DOHH2 (cell line): Measurements from ENCODE around the gene LRRC3B.

Experiments
- H3F3A ChIP-seq: fragments of 200-600 bp; sonication (generic), shearing (Covaris generic); 2 replicates; pipeline ENCODE4 v1.6.0; 2016; ENCODE audit warnings: antibody characterized with exemption, mild to moderate bottlenecking; ENCODE audit not compliant: control insufficient read depth, insufficient read depth
- H3K27ac ChIP-seq: fragments of 200-600 bp; sonication (generic); 2 replicates; pipeline ENCODE4 v1.5.1; 2014; ENCODE audit warnings: low read depth, mild to moderate bottlenecking, low read length, moderate library complexity
- H3K27me3 ChIP-seq: fragments of 200-600 bp; sonication (generic); 2 replicates; pipeline ENCODE4 v1.6.1; 2014; ENCODE audit warnings: mild to moderate bottlenecking, low read length, mixed read lengths; ENCODE audit not compliant: control insufficient read depth
- H3K36me3 ChIP-seq: fragments of 200-600 bp; sonication (generic); 2 replicates; pipeline ENCODE4 v1.6.1; 2014; ENCODE audit warnings: mild to moderate bottlenecking, low read length, moderate library complexity, mixed read lengths; ENCODE audit not compliant: control insufficient read depth
- H3K4me1 ChIP-seq: fragments of 200-600 bp; sonication (generic); 2 replicates; pipeline ENCODE4 v1.6.1; 2014; ENCODE audit warnings: mild to moderate bottlenecking, low read length, mixed read lengths; ENCODE audit not compliant: control insufficient read depth
- H3K4me2 ChIP-seq: fragments of 200-600 bp; sonication (generic); 2 replicates; pipeline ENCODE4 v1.6.0; 2014; ENCODE audit warnings: mild to moderate bottlenecking, low read length, moderate library complexity
- H3K4me3 ChIP-seq: fragments of 200-600 bp; sonication (generic); 2 replicates; pipeline ENCODE4 v1.5.1; 2014; ENCODE audit warnings: mild to moderate bottlenecking, low read length, mixed read lengths
- H3K79me2 ChIP-seq: fragments of 200-600 bp; sonication (generic); 2 replicates; pipeline ENCODE4 v1.6.1; 2014; ENCODE audit warnings: mild to moderate bottlenecking, low read length, mixed read lengths; ENCODE audit not compliant: control insufficient read depth
- H3K9me2 ChIP-seq: fragments of 200-600 bp; sonication (generic); replicated peaks from 2 replicates; pipeline ENCODE4 v1.6.1; 2014; ENCODE audit warnings: mild to moderate bottlenecking, low read length, mixed read lengths; ENCODE audit not compliant: control insufficient read depth
- H3K9me3 ChIP-seq: fragments of 200-600 bp; sonication (generic); 2 replicates; pipeline ENCODE4 v1.6.1; 2014; ENCODE audit warnings: antibody characterized with exemption, low read length, mixed read lengths; ENCODE audit not compliant: control insufficient read depth, insufficient read depth
- H4K20me1 ChIP-seq: fragments of 200-600 bp; sonication (generic); 2 replicates; pipeline ENCODE4 v1.6.0; 2014; ENCODE audit warnings: low read depth, mild to moderate bottlenecking, antibody characterized with exemption, low read length, moderate library complexity; ENCODE audit not compliant: control insufficient read depth, insufficient read depth
- EZH2phosphoT487 ChIP-seq: fragments of 200-600 bp; sonication (generic); IDR thresholded peaks from 2 replicates; pipeline ENCODE4 v1.6.1; 2017; ENCODE audit warnings: borderline replicate concordance, mild to moderate bottlenecking, antibody characterized with exemption, low read length, moderate library complexity, mixed read lengths
- TF ChIP-seq, protein P1 (sequence below): fragments of 200-600 bp; sonication (generic); IDR thresholded peaks from one replicate; pipeline ENCODE4 v1.5.1; 2014; ENCODE audit warnings: antibody characterized with exemption, mild to moderate bottlenecking, low read depth, low read length; ENCODE audit not compliant: poor library complexity, severe bottlenecking

Gene LRRC3B

DNA sequence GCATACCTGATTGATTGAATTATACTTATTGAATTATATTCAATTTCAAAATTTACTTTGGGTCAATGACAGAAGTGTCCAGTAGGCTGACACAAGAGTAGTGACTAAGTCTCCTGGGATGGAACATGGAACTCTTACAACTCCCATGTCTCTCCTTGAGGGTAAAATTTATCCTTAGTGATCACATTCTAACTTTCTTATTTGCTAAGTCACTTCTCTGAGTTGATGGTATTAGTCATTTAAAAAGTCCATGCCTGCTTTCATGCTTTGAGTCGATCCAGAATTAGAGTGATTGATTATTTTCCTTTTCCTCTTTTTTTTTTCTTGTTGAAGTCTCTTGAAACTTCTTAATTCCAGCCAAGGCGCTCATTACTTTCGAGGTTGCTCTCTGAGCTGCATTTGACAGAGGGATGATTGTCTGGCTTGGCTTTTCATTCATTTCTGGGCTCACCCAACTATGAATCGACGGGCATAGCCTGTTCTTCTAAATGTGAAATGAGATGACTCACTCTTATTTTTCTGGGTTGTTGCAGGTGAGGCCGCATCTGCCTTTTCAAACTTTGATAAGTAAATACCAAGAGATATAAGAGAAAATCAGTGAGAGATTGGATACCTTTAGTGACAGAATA lies 34.9 kb downstream of the LRRC3B start:
- Histone ChIP-seq H3K9me2 (no peaks in the 10 kb centered on the region), H3K4me3 (no peak overlapping the region), H3K27ac (no peak overlapping the region), H3K36me3 (no peaks in the 10 kb centered on the region), H3K9me3 (no peaks in the 10 kb centered on the region), H3K27me3 (no peaks in the 10 kb centered on the region), H3K79me2 (no peaks in the 10 kb centered on the region), H3K4me1 (no peaks in the 10 kb centered on the region), H3K4me2 (no peak overlapping the region), H3F3A (no peaks in the 10 kb centered on the region), H4K20me1 (no peaks in the 10 kb centered on the region)
- TF ChIP-seq, protein P1, sequence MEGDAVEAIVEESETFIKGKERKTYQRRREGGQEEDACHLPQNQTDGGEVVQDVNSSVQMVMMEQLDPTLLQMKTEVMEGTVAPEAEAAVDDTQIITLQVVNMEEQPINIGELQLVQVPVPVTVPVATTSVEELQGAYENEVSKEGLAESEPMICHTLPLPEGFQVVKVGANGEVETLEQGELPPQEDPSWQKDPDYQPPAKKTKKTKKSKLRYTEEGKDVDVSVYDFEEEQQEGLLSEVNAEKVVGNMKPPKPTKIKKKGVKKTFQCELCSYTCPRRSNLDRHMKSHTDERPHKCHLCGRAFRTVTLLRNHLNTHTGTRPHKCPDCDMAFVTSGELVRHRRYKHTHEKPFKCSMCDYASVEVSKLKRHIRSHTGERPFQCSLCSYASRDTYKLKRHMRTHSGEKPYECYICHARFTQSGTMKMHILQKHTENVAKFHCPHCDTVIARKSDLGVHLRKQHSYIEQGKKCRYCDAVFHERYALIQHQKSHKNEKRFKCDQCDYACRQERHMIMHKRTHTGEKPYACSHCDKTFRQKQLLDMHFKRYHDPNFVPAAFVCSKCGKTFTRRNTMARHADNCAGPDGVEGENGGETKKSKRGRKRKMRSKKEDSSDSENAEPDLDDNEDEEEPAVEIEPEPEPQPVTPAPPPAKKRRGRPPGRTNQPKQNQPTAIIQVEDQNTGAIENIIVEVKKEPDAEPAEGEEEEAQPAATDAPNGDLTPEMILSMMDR = no peak
- TF ChIP-seq EZH2phosphoT487 = no peak

DNA sequence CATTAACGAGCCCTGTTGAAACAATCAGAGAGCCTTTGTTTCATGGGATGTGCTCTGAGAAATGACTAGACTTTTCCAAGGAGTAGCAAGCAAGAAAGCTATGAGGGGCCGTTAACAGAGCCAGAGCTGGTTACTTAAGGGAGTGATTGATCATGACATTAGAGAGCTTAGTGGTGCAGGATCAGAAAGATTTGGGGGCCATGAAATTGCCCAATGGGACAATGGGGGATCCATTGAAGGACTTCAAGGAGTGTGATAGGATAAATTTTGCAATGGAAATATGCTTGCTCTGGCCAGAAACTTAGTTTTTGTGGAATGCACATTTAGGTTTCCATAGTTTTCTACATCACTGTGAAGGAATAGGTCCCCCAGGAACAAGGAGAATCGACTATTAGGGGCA lies 45.6 kb downstream of the LRRC3B start:
- H3K9me3 ChIP-seq = no peaks in the 10 kb centered on the region

DNA sequence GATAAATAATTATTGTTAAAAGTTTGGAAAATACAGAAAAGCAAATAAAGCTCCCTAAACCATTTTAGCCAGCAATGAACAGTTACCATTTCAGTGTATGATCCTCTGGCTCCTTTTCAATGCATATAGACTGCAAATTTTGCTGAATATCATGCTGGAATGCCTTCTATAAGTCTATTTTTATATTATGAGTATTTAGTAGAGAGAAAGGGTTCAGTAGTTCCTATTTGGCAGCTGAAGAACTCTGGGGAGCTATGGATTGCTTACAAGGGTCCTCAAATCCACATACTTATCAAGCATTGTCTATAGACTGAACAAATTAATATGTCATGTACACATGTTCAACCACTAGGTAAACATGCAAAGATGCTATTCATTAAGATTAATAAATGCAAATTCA lies 46.1 kb downstream of the LRRC3B start:
- H3K27ac ChIP-seq = no peak overlapping the region
- no peaks in the 10 kb centered on the region for H4K20me1 ChIP-seq
- H3K9me3 ChIP-seq = no peaks in the 10 kb centered on the region
- H3K4me2 ChIP-seq = no peak overlapping the region
- H3K36me3 ChIP-seq = no peaks in the 10 kb centered on the region
- TF ChIP-seq EZH2phosphoT487 = no peak
- TF ChIP-seq, protein P1 = no peak
- no peak overlapping the region for H3K4me3 ChIP-seq
- no peaks in the 10 kb centered on the region for H3K27me3 ChIP-seq
- H3K9me2 ChIP-seq = no peaks in the 10 kb centered on the region; the same call in 1 of the 2 replicates
- no peaks in the 10 kb centered on the region for H3K4me1 ChIP-seq
- no peaks in the 10 kb centered on the region for H3F3A ChIP-seq
- H3K79me2 ChIP-seq = no peaks in the 10 kb centered on the region

More for the DNA sequence above, 45.6 kb downstream of the LRRC3B start:
- H3K27me3 ChIP-seq = no peaks in the 10 kb centered on the region
- no peaks in the 10 kb centered on the region; the same call in 1 of the 2 replicates for H3K9me2 ChIP-seq
- no peak overlapping the region for H3K4me3 ChIP-seq
- H4K20me1 ChIP-seq = no peaks in the 10 kb centered on the region
- no peaks in the 10 kb centered on the region for H3K4me1 ChIP-seq
- H3K27ac ChIP-seq = no peak overlapping the region
- no peaks in the 10 kb centered on the region for H3K79me2 ChIP-seq
- H3F3A ChIP-seq = no peaks in the 10 kb centered on the region
- no peaks in the 10 kb centered on the region for H3K36me3 ChIP-seq
- H3K4me2 ChIP-seq = no peak overlapping the region
- TF ChIP-seq, protein P1 = no peak
- no peak for TF ChIP-seq EZH2phosphoT487
